Activated naive CD4-positive, alpha-beta T cell treated with anti-CD3 and anti-CD28 coated beads for 36 hours (primary cell): ENCODE measurements around the gene ZNF649. TPM values are rescaled to one million over a fixed set of nuclear protein-coding genes. Genes with fewer than 3 reads are reported as not detected.

Experiments
- CTCF ChIA-PET: fragments of 350-600 bp; sonication (Branson Sonifier 250); formaldehyde crosslinking; loops from one replicate; lab custom pipeline; 2021; ENCODE audit warnings: antibody characterized with exemption; lab: Charles Lee
- DNase-seq: peaks from one replicate; pipeline ENCODE4 v3.0.0-alpha.2; 2020
- H3K27ac Mint-ChIP-seq: one replicate; pipeline ENCODE4 v1.8.0; 2021; ENCODE audit warnings: mild to moderate bottlenecking, mixed read lengths
- H3K27me3 Mint-ChIP-seq: one replicate; pipeline ENCODE4 v1.8.0; 2021; ENCODE audit warnings: low read depth, mixed read lengths
- H3K36me3 Mint-ChIP-seq: one replicate; pipeline ENCODE4 v1.8.0; 2021; ENCODE audit warnings: low read depth, mixed read lengths
- H3K4me1 Mint-ChIP-seq: one replicate; pipeline ENCODE4 v1.8.0; 2021; ENCODE audit warnings: low read depth, mixed read lengths
- H3K4me3 Mint-ChIP-seq: one replicate; pipeline ENCODE4 v1.8.0; 2021; ENCODE audit warnings: mild to moderate bottlenecking, moderate library complexity, mixed read lengths
- H3K9me3 Mint-ChIP-seq: one replicate; pipeline ENCODE4 v1.8.0; 2021; ENCODE audit warnings: mixed read lengths
- intact Hi-C: fragments of 100-400 bp; cut with micrococcal nuclease; formaldehyde crosslinking; loops from one replicate; pipeline ENCODE4 v1.15.1; 2023
- total RNA-seq, 2 experiments: library from RNA; stranded (reverse); gene quantifications; one replicate each; pipeline ENCODE4 v1.2.3, GENCODE V29; 2021

ZNF649 gene
- total RNA-seq: 10 to 100 TPM; 10.4 to 11.6 TPM

DNA sequence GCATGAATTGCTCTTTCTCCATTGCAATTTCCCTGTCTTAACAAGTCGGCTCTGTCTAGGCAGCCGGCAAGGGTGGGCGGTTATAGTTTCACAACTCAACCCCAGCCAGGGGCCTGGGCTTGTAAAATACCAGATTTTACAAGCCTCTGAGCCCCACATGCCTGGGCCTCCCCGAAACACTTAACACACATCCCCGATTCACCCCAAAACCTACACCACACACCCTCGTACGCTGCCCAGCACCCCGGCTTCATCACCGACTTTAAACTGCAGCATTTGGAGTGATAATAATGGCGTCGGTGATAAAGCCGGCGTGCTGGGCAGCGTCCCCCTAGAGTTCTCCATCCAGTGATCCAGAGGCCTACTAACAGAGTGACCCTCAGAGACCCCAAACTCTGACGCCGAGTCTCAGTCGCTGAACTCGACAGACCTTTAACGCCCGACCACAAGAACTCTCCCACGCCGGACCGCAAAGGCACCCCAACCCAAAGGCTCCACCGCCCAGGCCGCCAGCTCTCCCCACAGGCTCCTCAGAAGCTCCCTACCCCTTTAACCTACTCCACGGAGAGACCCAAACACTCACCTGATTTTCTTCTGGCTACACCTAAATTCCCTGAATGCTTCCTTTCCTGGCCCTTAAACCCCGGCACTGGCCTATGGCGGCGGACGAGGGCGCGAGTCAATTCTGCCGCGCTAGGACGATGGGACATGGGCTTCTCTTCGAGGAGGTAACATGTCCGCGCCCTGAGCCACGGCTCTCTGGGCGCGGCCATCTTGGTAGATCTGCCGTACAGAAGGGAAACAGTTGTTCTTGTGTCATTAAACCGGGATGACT is at the start of gene ZNF649:
ZNF649 (minus strand) TSS at position 687 of the 835 bp plus-strand sequence. CDS start 4,910 bp downstream, outside the sequence.
- Mint-ChIP-seq H3K9me3 (peaks cover 63% of the 10 kb centered on the region), H3K4me3 (peak within 1 kb of the TSS; percentile 96), H3K36me3 (peaks cover 76% of the 10 kb centered on the region), H3K27ac (peak within 1 kb of the TSS; percentile 98), H3K4me1 (peaks cover 19% of the 10 kb centered on the region), H3K27me3 (peaks cover 22% of the 10 kb centered on the region)
- intact Hi-C loops: loop anchor here (1.0 to 5.0 kb wide), 4 partner anchors 16 to 143 kb away; partner anchors contain the start of genes ZNF350, ZNF432 and ZNF613
- CTCF ChIA-PET: interaction anchor here (0.5 kb wide), 1 partner anchor 599 kb away, joined by 3 read pairs; no protein-coding TSS in a partner anchor
- DNase-seq: peak; percentile 90

DNA sequence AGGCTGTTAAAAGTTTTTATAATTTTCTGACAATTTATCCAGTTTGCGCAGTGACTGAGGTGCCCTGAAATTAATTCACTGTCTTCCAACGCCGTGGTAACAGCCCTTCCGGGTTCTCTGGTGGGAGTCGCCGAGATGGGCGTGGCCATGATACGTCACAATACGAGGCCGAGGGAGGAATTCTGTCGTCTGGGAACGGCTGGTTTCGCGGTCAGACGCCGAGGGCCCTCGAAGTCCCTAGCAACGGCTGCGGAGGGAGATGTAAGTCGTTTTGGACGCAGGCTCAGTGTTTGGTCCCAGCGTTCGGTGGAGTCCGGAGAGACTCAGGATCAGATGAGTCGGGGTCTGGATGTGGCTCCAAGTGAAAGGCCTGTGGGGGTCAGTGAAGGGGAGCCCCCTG is 44.2 kb upstream of the ZNF649 start:
- intact Hi-C loops: no loop called here
- CTCF ChIA-PET: interaction anchor here (0.8 kb wide), 1 partner anchor 13 kb away, joined by 3 read pairs; no protein-coding TSS in a partner anchor
- DNase-seq: no peak
- no peak overlapping the region for H3K4me3 Mint-ChIP-seq
- no peak overlapping the region for H3K27ac Mint-ChIP-seq
- no peaks in the 10 kb centered on the region for H3K27me3 Mint-ChIP-seq
- no peaks in the 10 kb centered on the region for H3K4me1 Mint-ChIP-seq
- H3K9me3 Mint-ChIP-seq: peaks cover 71% of the 10 kb centered on the region
- H3K36me3 Mint-ChIP-seq: peaks cover 47% of the 10 kb centered on the region

DNA sequence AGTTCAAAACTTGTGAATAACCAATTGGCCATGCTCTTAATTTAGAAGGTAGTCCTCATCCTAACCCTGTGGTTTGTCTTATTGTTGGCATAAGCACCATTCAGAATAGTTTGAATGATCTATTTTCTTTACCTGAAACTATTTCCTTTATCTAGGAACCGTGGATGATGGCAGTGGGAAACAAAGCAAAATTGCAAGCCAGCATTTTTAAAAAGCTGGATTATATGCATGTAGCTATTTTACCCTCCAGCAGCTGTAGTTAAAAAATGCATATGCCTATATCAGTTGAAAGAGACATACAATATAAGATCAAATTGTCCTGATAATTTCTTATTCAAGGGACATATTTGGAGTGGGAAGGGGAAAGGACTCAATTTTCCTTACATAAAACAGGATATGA is 41.8 kb upstream of the ZNF649 start:
- no peak for DNase-seq
- peaks cover 83% of the 10 kb centered on the region for H3K9me3 Mint-ChIP-seq
- H3K36me3 Mint-ChIP-seq: peaks cover 62% of the 10 kb centered on the region
- no peaks in the 10 kb centered on the region for H3K4me1 Mint-ChIP-seq
- no peak overlapping the region for H3K27ac Mint-ChIP-seq
- H3K4me3 Mint-ChIP-seq: no peak overlapping the region
- CTCF ChIA-PET: no interaction called here
- H3K27me3 Mint-ChIP-seq: no peaks in the 10 kb centered on the region
- intact Hi-C loops: no loop called here

DNA sequence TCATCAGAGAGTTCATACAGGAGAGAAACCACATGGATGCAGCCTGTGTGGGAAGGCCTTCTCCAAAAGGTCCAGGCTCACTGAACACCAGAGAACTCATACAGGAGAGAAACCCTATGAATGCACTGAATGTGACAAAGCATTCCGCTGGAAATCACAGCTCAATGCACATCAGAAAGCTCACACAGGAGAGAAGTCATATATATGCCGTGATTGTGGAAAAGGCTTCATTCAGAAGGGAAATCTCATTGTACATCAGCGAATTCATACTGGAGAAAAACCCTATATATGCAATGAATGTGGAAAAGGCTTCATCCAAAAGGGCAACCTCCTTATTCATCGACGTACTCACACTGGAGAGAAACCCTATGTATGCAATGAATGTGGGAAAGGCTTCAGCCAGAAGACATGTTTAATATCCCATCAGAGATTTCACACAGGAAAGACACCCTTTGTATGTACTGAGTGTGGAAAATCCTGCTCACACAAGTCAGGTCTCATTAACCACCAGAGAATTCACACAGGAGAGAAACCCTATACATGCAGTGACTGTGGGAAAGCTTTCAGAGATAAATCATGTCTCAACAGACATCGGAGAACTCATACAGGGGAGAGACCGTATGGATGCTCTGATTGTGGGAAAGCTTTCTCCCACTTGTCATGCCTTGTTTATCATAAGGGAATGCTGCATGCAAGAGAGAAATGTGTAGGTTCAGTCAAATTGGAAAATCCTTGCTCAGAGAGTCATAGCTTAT is 40.2 kb upstream of the ZNF649 start:
- H3K27ac Mint-ChIP-seq: no peak overlapping the region
- DNase-seq: no peak
- H3K4me1 Mint-ChIP-seq: no peaks in the 10 kb centered on the region
- peaks cover 73% of the 10 kb centered on the region for H3K36me3 Mint-ChIP-seq
- CTCF ChIA-PET: no interaction called here
- H3K27me3 Mint-ChIP-seq: no peaks in the 10 kb centered on the region
- H3K4me3 Mint-ChIP-seq: no peak overlapping the region
- intact Hi-C loops: no loop called here
- H3K9me3 Mint-ChIP-seq: peaks cover 83% of the 10 kb centered on the region

DNA sequence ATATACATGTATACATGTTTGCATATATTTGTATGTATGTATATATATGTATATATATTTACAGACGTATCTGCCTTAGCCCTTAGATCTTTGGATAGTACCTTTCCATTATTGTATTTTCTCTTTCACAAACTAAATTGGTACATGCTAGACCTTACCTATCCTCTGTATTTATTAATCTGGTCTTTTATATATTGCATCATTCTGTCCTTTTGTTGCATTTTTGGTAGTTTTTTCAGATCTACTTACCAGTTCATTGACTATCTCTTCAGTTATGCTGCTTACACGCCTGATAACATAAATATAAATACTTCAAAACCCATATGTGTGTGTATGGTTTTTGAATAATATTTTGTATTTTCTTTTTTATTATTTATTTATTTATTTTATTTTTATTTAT is 34.1 kb upstream of the ZNF649 start:
- Mint-ChIP-seq H3K9me3 (peaks cover 63% of the 10 kb centered on the region), H3K36me3 (peaks cover 91% of the 10 kb centered on the region), H3K4me1 (no peaks in the 10 kb centered on the region), H3K4me3 (no peak overlapping the region), H3K27ac (no peak overlapping the region), H3K27me3 (no peaks in the 10 kb centered on the region)
- intact Hi-C loops: no loop called here
- CTCF ChIA-PET: no interaction called here
- DNase-seq: no peak

DNA sequence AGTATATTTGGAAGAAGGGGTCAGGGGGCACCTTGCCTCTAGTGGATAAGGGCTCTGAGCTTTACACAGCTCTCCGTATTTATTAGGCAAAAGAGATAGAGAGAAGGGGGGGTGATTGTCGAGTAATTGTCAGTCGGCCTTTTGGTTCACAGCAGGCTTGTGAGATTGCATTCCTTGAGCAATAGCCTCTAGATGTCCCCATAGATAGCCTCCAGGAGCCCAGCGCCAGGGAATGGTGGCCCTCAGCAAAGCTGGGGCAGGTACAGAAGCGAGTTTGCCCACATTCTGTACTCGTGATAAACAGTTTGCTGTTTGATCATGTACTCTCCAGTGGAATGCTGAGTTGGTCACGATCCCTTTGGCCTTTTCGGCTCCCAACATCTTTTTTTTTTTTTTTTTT is 27.1 kb upstream of the ZNF649 start:
- Mint-ChIP-seq H3K4me1 (peaks cover 12% of the 10 kb centered on the region), H3K27ac (no peak overlapping the region), H3K9me3 (peaks cover 40% of the 10 kb centered on the region), H3K27me3 (no peaks in the 10 kb centered on the region), H3K36me3 (peaks cover 78% of the 10 kb centered on the region), H3K4me3 (no peak overlapping the region)
- CTCF ChIA-PET: no interaction called here
- intact Hi-C loops: no loop called here
- no peak for DNase-seq

DNA sequence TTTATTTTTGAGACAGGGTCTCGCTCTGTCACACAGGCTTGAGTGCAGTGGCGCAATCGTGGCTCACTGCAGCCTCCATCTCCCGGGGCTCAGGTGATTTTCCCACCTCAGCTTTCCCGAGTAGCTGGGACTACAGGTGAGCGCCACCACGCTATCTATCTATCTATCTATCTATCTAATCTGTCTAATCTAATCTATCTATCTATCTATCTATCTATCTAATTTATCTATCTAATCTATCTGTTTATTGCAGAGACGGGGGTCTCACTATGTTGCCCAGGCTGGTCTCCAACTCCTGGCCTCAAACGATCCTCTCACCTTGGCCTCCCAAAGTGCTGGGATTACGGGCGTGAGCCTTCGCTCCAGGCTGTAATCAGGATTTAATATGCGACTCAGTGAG is 23.0 kb upstream of the ZNF649 start:
- Mint-ChIP-seq H3K36me3 (peaks cover 62% of the 10 kb centered on the region), H3K9me3 (peaks cover 49% of the 10 kb centered on the region), H3K27ac (peak overlapping the region; percentile 96), H3K4me1 (peaks cover 21% of the 10 kb centered on the region), H3K4me3 (peak overlapping the region; percentile 96), H3K27me3 (no peaks in the 10 kb centered on the region)
- DNase-seq: no peak
- intact Hi-C loops: loop anchor here (1.0 to 10.0 kb wide), 6 partner anchors 23 to 307 kb away; partner anchors contain the start of genes ZNF350, ZNF432, ZNF615 and ZNF649
- CTCF ChIA-PET: no interaction called here

DNA sequence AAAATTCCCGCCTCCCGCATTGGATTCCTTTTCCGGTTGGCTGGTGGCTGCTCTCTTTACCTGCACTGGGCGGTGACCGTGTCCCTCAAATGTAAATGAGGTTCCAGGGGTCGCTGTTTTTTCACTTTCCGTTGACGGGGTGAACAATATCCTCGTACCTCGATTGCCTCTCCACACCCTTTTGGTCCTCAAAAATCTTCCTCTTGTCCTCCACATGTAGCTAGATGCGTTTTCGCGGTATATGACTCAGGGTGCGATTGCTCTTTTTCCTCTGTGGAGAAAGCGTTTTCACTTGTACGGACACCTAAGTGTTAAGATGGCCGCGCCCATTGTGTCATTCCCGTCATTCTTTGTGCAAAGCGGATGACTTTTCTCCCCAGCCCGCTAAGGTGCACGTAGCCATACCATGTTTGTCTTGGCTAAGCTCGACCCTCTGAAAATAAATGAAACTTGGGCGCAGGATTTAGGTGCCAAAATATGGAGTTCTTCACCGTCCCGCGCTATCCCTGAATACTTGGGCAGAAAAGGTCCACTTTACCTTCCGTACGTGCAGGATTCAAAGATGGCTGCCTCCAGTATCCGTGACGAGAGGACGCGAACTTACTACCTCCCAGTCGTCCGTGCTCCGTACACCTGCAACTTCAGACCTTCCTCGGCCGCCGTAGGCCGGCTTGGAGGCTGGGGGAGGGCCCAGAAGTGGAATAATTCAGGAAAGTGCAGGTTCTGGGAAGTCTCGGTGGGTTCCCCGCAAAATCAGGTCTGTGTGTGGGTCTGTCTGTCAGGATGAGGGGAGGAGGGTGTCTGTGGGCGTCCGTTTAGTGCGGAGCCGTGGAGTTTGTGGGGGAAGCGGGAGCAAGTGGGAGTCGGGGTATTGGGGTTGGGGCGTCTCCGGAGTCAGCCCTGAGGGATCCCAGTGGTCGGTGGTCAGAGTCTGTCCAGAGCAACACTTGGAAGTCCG is 22.2 kb upstream of the ZNF649 start, which contains the start of gene ZNF613:
ZNF613 (plus strand) TSS at position 689 of the 958 bp plus-strand sequence. CDS start 8,749 bp downstream, outside the sequence.
- intact Hi-C loops: loop anchor here (1.0 to 10.0 kb wide), 6 partner anchors 22 to 308 kb away; partner anchors contain the start of genes ZNF350, ZNF432, ZNF615 and ZNF649
- H3K4me3 Mint-ChIP-seq: peak within 1 kb of the TSS; percentile 96
- peaks cover 21% of the 10 kb centered on the region for H3K4me1 Mint-ChIP-seq
- H3K27ac Mint-ChIP-seq: peak within 1 kb of the TSS; percentile 96
- no peaks in the 10 kb centered on the region for H3K27me3 Mint-ChIP-seq
- H3K9me3 Mint-ChIP-seq: peaks cover 52% of the 10 kb centered on the region
- peaks cover 57% of the 10 kb centered on the region for H3K36me3 Mint-ChIP-seq
- CTCF ChIA-PET: no interaction called here
- peak; percentile 91 for DNase-seq

DNA sequence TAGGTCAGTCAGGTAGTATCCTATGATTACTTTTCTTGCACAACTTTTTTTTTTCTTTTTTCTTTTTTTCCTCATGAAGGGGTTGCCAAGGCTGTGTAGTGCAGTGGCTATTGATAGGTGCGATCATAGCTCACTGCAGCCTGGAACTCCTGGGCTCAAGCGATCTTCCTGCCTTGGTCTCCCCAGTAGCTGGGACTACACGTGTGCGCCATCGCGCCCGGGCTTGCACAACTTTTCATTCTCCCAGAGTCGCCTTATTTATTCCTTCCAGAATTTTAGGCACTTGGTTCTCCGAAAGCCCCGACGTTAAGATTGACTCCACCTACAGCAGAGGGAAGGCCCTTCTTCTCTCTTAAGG is 21.6 kb upstream of the ZNF649 start:
- peaks cover 21% of the 10 kb centered on the region for H3K4me1 Mint-ChIP-seq
- intact Hi-C loops: loop anchor here (2.0 to 10.0 kb wide), 3 partner anchors 121 to 308 kb away; partner anchors contain the start of genes ZNF432 and ZNF841
- H3K36me3 Mint-ChIP-seq: peaks cover 53% of the 10 kb centered on the region
- peak overlapping the region; percentile 96 for H3K27ac Mint-ChIP-seq
- peak overlapping the region; percentile 96 for H3K4me3 Mint-ChIP-seq
- H3K27me3 Mint-ChIP-seq: no peaks in the 10 kb centered on the region
- H3K9me3 Mint-ChIP-seq: peaks cover 53% of the 10 kb centered on the region
- CTCF ChIA-PET: interaction anchor here (0.7 kb wide), 1 partner anchor 170 kb away, joined by 3 read pairs; no protein-coding TSS in a partner anchor
- no peak for DNase-seq

DNA sequence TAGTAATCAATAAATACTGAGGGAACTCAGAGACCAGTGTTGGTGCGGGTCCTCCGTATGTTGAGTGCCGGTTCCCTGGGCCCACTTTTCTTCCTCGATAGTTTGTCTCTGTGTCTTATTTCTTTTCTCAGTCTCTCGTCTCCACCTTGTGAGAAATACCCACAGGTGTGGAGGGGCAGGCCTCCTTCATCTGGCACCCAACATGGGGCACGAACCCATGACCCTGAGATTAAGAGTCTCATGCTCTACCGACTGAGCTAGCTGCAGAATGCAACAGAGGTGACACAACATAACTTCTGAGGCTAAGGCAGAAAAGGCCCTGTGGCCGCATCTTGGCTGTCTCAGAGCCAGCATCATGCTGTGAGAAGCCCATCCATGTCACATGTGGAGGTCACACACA is 17.1 kb upstream of the ZNF649 start:
- DNase-seq: no peak
- intact Hi-C loops: loop anchor here (10.0 kb wide), 1 partner anchor 313 kb away; no protein-coding TSS in a partner anchor
- Mint-ChIP-seq H3K4me3 (no peak overlapping the region), H3K27ac (no peak overlapping the region), H3K27me3 (no peaks in the 10 kb centered on the region), H3K36me3 (peaks cover 29% of the 10 kb centered on the region), H3K4me1 (peaks cover 8% of the 10 kb centered on the region), H3K9me3 (peaks cover 68% of the 10 kb centered on the region)
- CTCF ChIA-PET: no interaction called here

DNA sequence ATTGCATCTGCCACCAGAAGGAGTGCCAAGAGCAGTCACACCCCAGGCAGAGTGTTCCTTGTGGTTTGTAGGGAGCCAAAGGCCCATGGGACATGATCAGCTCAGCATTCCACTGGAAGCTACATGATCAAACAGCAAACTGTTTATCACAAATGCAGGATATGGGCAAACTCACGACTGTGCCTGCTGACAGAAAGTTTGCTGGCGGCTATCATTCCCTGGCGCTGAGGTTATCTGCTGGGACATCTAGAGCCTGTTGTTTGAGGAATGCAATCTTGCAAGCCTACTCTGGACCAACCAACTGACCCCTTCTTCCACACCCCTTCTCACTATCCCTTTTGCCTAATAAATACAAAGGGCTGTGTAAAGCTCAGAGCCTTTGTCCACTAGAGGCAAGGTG is 14.8 kb upstream of the ZNF649 start:
- Mint-ChIP-seq H3K27me3 (no peaks in the 10 kb centered on the region), H3K36me3 (peaks cover 31% of the 10 kb centered on the region), H3K27ac (no peak overlapping the region), H3K4me1 (no peaks in the 10 kb centered on the region), H3K4me3 (no peak overlapping the region), H3K9me3 (peaks cover 72% of the 10 kb centered on the region)
- DNase-seq: no peak
- intact Hi-C loops: loop anchor here (10.0 kb wide), 1 partner anchor 315 kb away; no protein-coding TSS in a partner anchor
- CTCF ChIA-PET: no interaction called here
